GM18907 (cell line): ENCODE results near the gene FXYD1.
"Not testable (repeated sequence)": the region's sequence is repeated elsewhere in the genome, so short reads cannot be mapped to it uniquely, and the experiment has no call there.

ENCODE experiments used
- ATAC-seq: cut with Tn5 transposase; IDR thresholded peaks from one replicate; pipeline ENCODE4 v1.9.1; 2021; ENCODE audit warnings: mild to moderate bottlenecking, moderate library complexity; ENCODE audit not compliant: unreplicated experiment

Gene FXYD1

DNA sequence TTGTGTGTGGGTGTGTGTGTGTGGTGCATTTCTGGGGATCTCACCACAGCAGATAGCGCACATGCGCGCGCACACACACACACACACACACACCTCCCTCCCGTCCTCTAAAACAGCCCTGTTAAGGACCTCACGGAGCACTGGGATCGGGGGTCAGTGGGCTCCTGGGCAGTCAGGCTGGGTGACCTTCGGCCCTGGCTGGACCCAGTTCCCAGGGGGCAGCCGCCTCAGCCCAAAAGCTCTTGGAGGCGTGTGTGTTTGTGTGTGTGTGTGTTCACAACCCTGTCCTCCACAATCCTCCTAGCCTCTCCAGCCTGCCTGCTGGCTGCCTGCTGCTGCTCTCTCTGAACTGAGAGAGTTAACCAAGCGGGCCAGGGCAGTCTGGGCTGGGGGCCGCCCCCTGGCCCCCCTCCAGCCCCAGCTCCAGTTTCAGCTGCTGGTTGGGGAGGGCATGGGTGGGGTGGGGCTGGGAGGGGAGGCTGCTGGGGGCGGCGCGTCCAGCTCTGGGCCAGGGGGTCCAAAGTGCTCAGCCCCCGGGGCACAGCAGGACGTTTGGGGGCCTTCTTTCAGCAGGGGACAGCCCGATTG is at the start of gene FXYD1:
FXYD1 (plus strand) TSS at position 520 of the 588 bp plus-strand sequence. CDS start 1,256 bp downstream, outside the sequence.
- ATAC-seq: no peak

DNA sequence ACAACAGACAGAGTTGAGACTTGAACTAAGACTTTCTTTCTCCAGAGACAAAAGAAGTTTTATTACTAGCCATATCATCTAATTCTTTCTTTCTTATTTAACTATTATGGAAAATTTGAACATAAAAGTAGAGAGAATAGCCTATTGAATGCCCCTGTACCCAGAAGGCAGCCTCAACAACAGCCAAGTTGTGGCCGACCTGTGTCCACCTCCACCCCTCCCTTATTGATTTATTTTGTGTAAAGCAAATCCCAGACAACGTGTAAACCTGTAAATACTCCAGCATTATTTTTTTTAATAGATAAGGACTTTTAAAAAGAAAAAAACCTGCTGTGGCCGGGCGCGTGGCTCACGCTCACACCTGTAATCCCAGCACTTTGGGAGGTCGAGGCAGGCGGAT is 49.1 kb upstream of the FXYD1 start:
- ATAC-seq: no peak

DNA sequence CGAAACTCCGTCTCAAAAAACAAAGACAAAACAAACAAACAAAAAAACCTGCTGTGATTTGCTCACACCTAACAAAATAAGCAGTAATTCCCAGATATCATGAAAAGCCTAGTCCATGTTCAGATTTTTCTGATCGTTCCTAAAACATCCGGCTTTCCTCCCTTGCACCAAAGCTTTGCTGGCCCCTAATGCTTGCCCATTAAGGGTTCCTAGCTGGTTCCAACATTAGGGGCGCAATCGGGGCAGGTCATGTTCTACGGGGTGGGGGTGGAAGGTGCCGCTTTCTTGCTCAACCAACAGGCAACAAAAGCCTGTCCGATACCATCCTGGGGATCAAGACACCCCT is 48.5 kb upstream of the FXYD1 start:
- ATAC-seq: no peak

DNA sequence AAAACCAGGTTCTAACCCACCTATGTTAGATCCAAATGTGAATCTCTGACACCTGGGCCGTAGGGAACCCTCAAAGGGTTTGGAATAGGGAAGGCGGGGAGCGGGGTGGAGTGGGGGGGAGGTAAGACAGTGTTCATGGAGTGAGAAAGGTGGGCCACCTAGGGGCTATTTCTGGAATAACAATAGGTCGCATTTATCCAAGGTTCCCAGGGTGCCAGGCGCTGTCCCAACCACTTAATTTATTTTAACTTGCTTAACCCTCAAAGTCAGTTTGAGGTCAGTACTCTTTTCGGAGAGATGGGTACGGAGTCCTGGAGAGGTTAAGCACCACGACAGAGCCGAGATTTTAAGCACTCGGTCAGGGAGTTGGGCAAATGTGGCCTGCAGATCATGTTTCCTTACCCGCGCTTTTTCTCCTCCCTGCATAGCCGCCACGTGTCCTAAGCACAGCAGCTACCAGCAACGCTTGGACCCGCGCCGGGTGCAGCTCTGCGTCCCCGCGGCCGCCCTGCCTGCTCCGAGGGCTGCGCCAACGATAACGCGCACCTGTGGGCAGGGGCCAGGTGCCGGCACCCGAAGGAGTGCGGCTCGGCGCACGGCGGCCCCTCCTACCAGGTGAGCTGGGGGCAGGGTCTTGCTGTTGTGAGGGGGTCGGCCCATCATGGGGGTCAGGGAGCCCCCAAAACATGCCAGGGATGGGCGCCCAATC is 48.0 kb upstream of the FXYD1 start:
- ATAC-seq: no peak

DNA sequence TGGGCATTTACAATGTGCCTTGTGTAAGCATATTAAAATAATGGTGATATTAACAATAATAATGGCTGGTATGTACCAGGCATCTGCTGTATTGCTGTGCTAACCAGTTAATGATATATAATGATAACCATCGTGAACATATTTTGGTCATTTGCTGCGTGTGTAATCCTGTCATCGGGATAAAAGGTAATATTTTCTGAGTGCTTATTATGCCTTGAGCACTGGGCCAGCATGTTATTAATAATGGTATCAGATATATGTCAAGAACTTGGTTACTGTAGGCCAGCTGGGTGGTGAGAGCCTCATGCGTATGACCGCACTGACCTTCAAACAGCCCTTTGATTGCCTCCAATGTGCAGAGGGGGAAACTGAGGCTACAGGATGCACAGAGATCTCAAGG is 45.2 kb upstream of the FXYD1 start:
- ATAC-seq: no peak

DNA sequence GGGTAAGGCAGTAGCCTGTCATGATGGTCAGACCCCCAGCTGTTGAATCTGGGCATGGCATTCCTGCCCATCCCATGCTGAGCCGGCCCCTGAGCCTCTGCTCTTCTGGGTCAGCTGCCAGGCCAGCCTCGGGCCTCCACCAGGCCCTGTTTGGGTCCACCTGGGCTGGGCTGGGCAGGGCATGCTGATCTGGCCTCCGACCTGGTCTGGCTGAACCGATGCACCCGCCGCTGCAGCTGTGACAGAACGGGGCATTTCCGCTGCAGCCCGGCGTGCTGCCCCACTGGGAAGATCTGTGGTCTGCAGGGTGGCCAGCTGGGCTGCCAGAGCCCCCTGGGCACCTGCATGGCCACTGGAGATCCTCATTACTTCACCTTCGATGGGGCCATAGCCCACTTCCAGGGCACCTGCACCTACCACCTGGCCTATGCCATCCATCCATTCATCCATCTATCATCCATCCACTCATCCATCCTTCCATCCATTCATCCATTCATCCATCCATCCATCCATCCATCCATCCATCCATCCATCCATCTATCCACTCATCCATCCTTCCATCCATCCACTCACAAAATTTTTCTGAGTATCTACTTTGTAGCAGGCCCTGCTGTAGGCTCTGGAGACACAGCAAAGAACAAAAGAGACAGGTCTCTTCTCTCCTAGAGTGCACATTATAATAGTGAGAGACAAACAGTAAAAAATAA is 44.5 kb upstream of the FXYD1 start:
- ATAC-seq: no peak

DNA sequence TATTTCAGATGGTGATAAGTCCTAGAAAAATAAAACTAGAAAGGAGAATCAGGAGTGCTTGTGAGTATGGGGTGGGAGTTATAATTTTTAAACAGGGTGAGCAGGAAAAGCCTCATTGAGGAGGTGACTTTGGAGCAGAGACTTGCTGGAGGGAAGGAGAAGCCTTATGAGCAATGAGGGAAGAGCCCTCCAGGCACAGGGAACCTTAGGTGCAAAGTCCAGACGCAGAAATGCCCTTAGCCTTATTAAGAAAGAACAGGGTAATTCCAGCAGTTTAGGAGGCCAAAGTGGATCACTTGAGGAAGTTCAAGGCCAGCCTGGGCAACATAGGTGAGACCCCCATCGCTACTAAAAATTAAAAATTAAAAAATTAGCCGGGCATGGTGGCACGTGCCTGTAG is 44.0 kb upstream of the FXYD1 start:
- no peak for ATAC-seq

DNA sequence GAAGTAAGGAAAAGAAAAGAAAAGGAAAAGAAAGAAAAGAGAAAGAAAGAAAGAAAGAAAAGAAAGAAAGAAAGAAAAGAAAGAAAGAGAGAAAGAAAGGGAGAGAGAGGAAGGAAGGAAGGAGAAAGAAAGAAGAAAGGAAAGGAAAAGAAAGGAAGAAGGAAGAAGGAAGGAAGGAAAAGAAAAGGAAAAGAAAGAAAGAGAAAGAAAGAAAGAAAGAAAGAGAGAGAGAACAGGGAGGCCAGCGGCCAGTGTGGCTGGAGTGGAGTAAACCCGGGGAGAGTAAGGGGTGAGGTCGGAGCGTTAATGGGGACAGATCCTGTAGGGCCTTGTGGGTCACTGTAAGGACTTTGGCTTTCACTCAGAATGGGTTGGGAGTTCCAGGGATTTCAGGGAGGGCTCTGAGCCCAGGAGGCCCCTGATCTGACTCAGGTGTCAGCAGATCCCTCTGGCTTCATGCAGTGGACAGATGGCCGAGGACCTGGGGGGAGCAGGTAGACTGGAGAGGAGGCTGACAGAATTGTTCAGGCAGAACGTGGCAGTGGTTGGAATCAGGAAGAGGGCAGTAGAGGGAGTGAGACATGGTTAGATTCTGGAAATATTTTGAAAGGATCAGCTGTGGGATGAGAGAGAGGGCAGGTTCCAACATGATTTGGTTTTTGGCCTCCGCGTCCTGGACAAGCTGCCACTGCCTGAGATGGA is 42.8 kb upstream of the FXYD1 start:
- no peak for ATAC-seq

DNA sequence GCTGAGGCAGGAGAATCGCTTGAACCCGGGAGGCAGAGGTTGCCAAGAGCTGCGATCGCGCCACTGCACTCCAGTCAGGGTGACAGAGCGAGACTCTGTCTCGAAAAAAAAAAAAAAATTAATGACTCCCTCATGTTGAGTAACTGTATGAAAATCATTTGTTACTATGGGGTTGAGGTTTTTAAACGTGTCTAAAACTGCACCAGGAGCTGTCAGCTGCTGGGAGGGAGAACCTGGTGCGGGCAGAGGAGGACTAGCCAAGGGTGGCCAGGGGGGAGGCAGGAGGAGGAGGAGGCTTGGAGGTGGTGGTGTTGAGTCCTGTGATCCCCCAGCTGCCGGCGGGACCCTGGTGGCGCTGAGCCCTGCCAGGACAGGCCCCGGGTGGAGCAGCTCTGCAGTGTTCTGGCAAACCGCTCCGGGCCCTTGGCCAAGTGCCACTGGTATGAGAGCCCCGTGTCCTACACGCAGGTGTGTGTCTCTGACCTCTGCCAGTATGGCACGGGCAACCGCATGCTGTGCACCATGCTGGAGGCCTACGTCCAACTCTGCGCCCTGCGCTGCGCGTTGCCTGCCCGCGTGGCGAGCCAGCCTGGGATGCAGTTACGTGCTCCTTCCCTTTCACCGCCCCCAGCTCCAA is 40.1 kb upstream of the FXYD1 start:
- ATAC-seq: no peak

DNA sequence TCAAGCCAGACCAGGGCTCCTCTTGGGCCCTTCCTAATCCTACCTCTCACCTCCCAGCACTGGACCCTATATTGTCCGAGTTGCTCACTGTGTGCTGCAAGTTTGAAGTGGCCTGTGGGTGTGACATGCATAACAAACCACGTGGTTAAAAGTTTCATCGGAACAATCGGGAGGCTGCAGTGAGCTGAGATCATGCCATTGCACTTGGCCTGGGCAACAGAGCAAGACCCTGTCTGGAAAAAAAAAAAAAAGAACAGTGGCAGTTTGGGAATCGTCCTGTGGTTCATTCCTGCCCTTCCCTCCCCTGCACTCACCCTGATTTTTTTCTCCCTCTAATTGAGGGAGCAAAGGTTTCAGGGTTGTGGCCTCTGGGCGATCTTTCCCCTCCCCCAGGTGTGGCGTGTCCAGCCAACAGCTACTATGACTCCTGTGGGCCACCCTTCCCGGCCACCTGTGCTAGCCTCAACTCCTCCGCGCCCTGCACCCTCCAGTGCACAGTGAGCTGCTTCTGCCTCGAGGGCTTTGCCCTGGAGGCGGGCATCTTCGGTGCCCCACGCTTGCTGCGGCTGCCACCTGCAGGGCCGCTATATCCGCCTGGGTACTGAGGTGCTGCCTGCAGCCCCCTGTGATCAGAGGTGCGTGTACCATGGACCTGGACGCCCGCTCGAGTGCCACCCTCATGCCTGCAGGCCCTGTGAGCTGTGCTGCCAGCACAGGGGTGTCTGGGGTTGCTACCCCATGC is 39.3 kb upstream of the FXYD1 start:
- no peak for ATAC-seq

DNA sequence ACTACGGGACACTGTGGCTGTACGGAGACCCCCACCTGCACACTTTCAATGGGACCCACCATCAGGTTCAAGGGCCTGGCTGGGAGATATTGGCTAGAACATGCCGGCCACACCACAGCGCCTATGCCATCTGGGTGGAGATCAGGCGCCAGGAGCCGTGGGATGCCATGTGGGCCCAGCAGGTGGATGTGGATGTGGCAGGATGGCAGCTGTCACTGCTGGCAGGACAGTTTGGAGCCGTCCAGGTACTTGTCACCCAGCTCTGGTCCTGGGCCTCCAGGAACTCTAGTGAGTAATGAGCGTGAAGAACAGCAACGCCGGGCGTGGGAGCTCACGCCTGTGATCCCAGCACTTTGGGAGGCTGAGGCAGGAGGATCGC is 38.7 kb upstream of the FXYD1 start:
- no peak for ATAC-seq

DNA sequence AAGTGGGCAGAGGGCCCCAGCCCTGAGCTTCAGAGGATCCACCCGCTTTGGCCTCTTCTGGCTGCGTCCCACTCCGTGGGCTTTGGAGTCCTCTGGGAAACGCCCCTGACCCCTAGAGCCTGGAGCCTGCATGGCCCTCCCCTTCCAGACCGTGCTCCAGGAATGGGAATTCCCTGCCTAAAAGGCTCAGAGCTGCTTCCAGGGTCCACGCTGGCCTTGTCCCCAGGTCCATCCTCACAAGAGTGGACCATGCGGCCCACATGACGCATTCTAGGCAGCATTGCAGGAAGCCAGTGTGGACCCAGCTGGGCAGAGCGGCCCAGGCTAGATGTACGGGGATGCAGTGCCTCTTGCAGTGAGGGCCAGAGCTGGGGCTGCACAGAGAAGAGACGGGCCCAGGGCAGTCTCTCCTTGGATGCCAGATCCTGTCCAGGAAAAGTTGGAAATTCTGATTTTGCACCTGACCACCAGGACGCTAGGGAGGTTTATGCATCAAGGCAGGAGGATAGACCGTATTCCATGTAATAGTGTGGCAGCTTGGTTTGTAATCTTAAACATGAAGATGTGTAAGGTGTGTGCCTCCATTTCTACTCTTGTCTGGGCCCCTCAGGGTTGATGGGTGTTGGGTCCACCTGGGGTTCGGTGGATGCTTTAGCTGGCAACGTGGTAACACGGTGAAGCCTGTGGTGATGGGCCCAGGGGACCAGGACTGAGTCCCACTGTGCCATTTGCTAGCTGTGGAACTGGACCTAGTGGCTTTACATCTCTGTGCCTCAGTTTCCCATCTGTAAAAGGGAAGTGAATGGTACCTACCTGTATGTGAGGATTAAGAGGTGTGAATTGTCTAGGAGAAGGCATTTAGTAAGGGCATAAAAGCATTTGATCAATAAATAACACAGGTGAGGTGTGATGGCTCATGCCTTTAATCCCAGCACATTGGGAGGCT is 37.8 kb upstream of the FXYD1 start:
- no peak for ATAC-seq

DNA sequence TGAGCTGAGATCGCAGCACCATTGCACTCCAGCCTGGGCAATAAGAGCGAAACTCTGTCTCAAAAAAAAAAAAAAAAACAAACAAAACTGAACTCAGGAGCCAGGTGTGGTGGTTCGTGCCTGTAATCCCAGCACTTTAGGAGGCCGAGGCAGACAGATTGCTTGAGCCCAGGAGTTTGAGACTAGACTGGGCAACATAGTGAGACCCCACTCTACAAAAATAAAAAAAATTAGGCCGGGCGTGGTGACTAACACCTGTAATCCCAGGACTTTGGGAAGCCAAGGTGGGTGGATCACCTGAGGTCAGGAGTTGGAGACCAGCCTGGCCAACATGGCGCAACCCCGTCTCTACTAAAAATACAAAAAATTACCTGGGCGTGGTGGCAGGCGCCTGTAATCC is 36.7 kb upstream of the FXYD1 start:
- not testable (repeated sequence) for ATAC-seq

DNA sequence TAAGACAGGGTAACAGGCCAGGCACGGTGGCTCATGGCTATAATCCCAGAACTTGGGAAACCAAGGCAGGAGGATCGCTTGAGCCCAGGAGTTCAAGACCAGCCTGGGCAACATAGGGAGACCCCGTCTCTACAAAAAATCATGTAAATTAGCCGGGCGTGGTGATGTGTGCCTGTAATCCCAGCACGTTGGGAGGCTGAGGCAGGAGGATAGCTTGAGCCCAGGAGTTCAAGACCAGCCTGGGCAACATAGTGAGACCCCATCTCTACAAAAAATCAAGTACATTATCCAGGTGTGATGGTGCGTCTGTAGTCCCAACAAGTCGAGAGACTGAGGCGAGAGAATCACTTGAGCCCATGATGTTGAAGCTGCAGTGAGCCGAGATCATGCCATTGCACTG is 35.0 kb upstream of the FXYD1 start:
- ATAC-seq: not testable (repeated sequence)

DNA sequence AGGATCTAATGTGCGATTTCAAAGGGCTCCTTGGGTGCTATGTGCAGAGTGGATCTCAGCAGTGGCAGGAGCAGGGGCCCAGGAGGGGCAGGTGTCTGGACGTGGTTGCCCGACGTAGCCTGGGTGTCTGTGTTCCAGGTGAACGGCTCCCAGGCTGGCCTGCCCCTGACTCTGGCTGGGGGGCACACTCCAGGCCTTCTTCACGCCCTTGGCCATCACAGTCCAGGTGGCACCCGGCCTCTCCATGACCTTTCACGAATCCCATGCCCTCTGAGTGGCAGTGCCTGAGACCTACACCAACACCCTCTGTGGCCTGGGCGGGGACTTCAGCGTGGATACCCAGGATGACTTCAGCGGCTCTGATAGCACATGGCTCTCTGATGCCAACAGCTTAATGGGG is 34.3 kb upstream of the FXYD1 start:
- no peak for ATAC-seq

DNA sequence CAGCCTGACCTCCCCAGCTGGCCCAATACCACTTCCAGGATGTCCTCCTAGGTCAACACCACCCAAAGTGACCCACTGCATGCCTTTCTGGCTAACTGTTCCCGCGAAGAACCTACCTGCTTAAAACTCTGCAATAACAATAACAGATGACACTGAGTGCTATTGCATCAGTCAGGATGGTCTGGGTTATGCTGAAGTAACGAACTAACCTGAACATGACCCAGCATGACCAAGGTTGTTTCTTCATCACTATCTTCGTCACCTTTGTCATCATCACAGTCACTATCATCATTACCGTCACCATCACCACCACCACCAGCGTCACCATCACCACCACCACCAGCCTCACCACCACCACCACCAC is 33.6 kb upstream of the FXYD1 start:
- no peak for ATAC-seq

DNA sequence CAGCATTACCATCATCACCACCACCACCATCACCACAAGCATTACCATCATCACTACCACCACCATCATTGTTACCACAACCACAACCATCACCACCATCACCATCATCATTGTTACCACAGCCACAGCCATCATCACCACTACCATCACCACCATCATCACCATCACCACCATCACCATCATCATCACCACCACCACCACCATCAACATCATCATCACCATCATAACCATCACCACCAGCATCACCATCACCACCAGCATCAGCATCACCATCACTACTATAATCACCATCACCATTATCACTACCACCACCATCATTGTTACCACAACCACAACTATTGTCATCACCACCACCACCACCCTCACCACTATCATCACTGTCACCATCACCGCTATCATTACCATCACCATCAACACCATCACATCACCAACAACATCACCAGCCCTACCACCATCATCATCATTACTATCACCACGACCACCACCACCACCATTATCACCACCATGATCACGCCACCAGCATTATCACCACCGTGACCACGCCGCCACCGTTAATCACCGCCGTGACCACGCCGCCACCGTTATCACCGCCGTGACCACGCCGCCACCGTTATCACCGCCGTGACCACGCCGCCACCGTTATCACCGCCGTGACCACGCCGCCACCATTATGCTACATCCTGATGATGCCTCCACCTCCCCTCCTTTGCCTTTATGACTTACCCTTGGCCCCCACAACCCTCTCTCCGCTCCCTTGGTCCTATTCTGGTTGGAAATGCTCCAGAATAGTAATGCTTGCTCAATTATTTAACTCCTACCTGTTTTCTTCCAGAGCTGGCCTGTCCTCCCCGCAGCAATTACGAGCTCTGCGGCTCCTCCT is 33.0 kb upstream of the FXYD1 start:
- ATAC-seq: no peak

DNA sequence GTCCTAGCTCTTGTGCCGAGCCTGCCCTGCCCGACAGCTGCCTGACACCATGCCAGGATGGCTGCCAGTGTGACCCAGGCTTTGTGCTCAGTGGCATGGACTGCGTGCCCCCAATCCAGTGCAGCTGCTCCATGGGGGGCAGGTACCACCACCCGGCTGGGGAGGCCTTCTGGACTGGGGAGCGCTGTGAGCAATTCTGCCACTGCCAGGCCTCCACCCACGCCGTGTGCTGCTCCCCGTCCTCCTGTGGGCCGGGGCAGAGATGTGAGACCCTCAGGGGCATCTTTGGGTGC is 32.4 kb upstream of the FXYD1 start:
- ATAC-seq: no peak
